HUES48 (cell line): ENCODE results near the gene HOXD12.

Experiments
- H3K27ac ChIP-seq: one replicate; pipeline ENCODE4 v1.7.0; 2013; ENCODE audit warnings: low read depth, low read length, inconsistent platforms
- H3K27me3 ChIP-seq: 2 replicates; pipeline ENCODE4 v1.6.1; 2013; ENCODE audit warnings: mild to moderate bottlenecking, low read length; ENCODE audit not compliant: control insufficient read depth, insufficient read depth
- H3K36me3 ChIP-seq: 2 replicates; pipeline ENCODE4 v1.6.1; 2013; ENCODE audit warnings: low read length; ENCODE audit not compliant: control insufficient read depth, insufficient read depth
- H3K4me1 ChIP-seq: 2 replicates; pipeline ENCODE4 v1.6.1; 2013; ENCODE audit warnings: mild to moderate bottlenecking, low read length; ENCODE audit not compliant: control insufficient read depth, insufficient read depth
- H3K4me3 ChIP-seq: 2 replicates; pipeline ENCODE4 v1.5.1; 2013; ENCODE audit warnings: mild to moderate bottlenecking, low read depth, low read length
- H3K9ac ChIP-seq: 2 replicates; pipeline ENCODE4 v1.6.1; 2013; ENCODE audit warnings: mild to moderate bottlenecking, low read depth, low read length, moderate library complexity
- H3K9me3 ChIP-seq: 2 replicates; pipeline ENCODE4 v1.6.1; 2013; ENCODE audit warnings: low read length; ENCODE audit not compliant: control insufficient read depth, insufficient read depth

The HOXD12 gene

GRCh38 chr2:176072951-176073904, 26.4 kb upstream of the HOXD12 start:
- no peaks in the 10 kb centered on the region for H3K36me3 ChIP-seq
- no peak overlapping the region for H3K9ac ChIP-seq
- peaks cover 100% of the 10 kb centered on the region for H3K27me3 ChIP-seq
- peaks cover 7% of the 10 kb centered on the region; the same call in 1 of the 2 replicates for H3K4me1 ChIP-seq
- no peak overlapping the region for H3K4me3 ChIP-seq
- H3K27ac ChIP-seq: no peak overlapping the region
- H3K9me3 ChIP-seq: no peaks in the 10 kb centered on the region

GRCh38 chr2:176074919-176075425, 24.6 kb upstream of the HOXD12 start:
- 0 out of 2 replicates have a peak, but pooled peaks cover 3% of the 10 kb centered on the region for H3K4me1 ChIP-seq
- H3K36me3 ChIP-seq: no peaks in the 10 kb centered on the region
- H3K9me3 ChIP-seq: no peaks in the 10 kb centered on the region
- H3K4me3 ChIP-seq: no peak overlapping the region
- H3K27ac ChIP-seq: no peak overlapping the region
- no peak overlapping the region for H3K9ac ChIP-seq
- peaks cover 100% of the 10 kb centered on the region for H3K27me3 ChIP-seq

- Histone ChIP-seq H3K9ac (no peak overlapping the region), H3K27ac (no peak overlapping the region), H3K27me3 (peaks cover 98% of the 10 kb centered on the region), H3K4me1 (0 out of 2 replicates have a peak, but pooled peaks cover 3% of the 10 kb centered on the region), H3K36me3 (no peaks in the 10 kb centered on the region), H3K4me3 (peak overlapping the region; percentile 39; the same call in 1 of the 2 replicates), H3K9me3 (no peaks in the 10 kb centered on the region)
These were observed 24.1 kb upstream of the HOXD12 start for GRCh38 chr2:176075481-176075880.

GRCh38 chr2:176076063-176076462, 23.5 kb upstream of the HOXD12 start:
- Histone ChIP-seq H3K36me3 (no peaks in the 10 kb centered on the region), H3K4me1 (0 out of 2 replicates have a peak, but pooled peaks cover 3% of the 10 kb centered on the region), H3K27ac (no peak overlapping the region), H3K9ac (no peak overlapping the region), H3K4me3 (no peak overlapping the region), H3K9me3 (no peaks in the 10 kb centered on the region), H3K27me3 (peaks cover 98% of the 10 kb centered on the region)

GRCh38 chr2:176076796-176077195, 22.8 kb upstream of the HOXD12 start:
- H3K9me3 ChIP-seq: no peaks in the 10 kb centered on the region
- no peaks in the 10 kb centered on the region for H3K36me3 ChIP-seq
- H3K27me3 ChIP-seq: peaks cover 98% of the 10 kb centered on the region
- H3K4me1 ChIP-seq: 0 out of 2 replicates have a peak, but pooled peaks cover 3% of the 10 kb centered on the region
- H3K27ac ChIP-seq: no peak overlapping the region
- no peak overlapping the region for H3K4me3 ChIP-seq
- no peak overlapping the region for H3K9ac ChIP-seq

GRCh38 chr2:176078541-176079284, 20.9 kb upstream of the HOXD12 start:
- Histone ChIP-seq H3K27me3 (peaks cover 98% of the 10 kb centered on the region), H3K9me3 (no peaks in the 10 kb centered on the region), H3K4me3 (peak overlapping the region; percentile 43; the same call in 1 of the 2 replicates), H3K27ac (no peak overlapping the region), H3K36me3 (no peaks in the 10 kb centered on the region), H3K4me1 (0 out of 2 replicates have a peak, but pooled peaks cover 3% of the 10 kb centered on the region), H3K9ac (no peak overlapping the region)

- H3K9me3 ChIP-seq: no peaks in the 10 kb centered on the region
- H3K9ac ChIP-seq: no peak overlapping the region
- H3K36me3 ChIP-seq: no peaks in the 10 kb centered on the region
- peaks cover 98% of the 10 kb centered on the region for H3K27me3 ChIP-seq
- 0 out of 2 replicates have a peak, but pooled peaks cover 3% of the 10 kb centered on the region for H3K4me1 ChIP-seq
- H3K27ac ChIP-seq: no peak overlapping the region
- H3K4me3 ChIP-seq: peak overlapping the region; percentile 43; the same call in 1 of the 2 replicates
These were observed 20.2 kb upstream of the HOXD12 start for GRCh38 chr2:176079285-176079830.

- Histone ChIP-seq H3K27ac (no peak overlapping the region), H3K4me1 (peaks cover 3% of the 10 kb centered on the region; the same call in 1 of the 2 replicates), H3K27me3 (peaks cover 98% of the 10 kb centered on the region), H3K9me3 (no peaks in the 10 kb centered on the region), H3K9ac (no peak overlapping the region), H3K36me3 (no peaks in the 10 kb centered on the region), H3K4me3 (peak overlapping the region; percentile 49)
These were observed 19.6 kb upstream of the HOXD12 start for GRCh38 chr2:176079831-176080539.

- no peaks in the 10 kb centered on the region for H3K36me3 ChIP-seq
- H3K9ac ChIP-seq: no peak overlapping the region
- H3K27ac ChIP-seq: no peak overlapping the region
- H3K4me3 ChIP-seq: peak overlapping the region; percentile 49
- peaks cover 98% of the 10 kb centered on the region for H3K27me3 ChIP-seq
- peaks cover 3% of the 10 kb centered on the region; the same call in 1 of the 2 replicates for H3K4me1 ChIP-seq
- no peaks in the 10 kb centered on the region for H3K9me3 ChIP-seq
These were observed 18.8 kb upstream of the HOXD12 start for GRCh38 chr2:176080540-176081375.
